Measurements from ENCODE around the gene PKNOX2. TPM values are rescaled to one million over a fixed set of nuclear protein-coding genes. Genes with fewer than 3 reads are reported as not detected.

PKNOX2 gene
- total and polyA plus RNA-seq, 2 of the 4 experiments (the other 2 are of a cell fraction), result 0.72 to 2.3 TPM

DNA sequence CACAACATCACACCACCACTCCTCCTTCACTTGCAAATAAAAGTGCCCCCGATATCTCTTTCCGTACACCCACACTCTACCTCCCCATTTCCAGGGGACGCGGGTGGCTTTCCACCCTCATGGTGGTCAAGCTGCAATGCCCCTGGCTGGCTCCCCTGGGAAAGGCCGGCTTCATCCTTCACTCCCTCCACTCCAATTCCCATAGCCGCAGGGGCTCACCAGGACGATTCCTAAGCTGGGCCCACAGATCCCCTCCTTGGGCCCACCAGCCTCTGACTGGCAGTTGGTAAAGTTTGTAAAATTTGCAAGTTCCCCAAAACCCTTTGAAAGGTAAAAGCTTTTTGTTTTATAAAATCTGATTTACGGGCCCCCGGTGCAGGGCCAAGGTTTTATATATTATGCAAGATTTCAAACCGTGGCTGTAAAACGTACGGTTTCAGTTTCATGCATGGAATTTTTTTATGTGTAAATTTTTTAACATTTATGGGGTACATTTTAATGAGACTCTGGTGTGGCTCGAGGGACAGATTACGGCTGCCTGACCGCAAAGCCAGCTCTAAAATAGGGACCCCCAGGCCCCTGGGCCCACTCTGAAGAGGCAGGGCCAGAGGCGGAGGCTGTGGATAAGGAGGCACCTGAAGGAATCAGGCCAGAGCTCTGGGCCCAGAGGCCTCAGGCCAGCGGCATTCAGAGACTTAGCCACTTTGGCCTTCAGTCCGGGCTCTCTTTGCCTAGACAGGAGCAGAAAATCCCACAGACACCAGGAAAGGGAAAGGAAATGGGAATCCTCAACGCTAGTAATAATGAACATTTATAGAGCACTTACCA, 225.0 kb downstream of the PKNOX2 start:
- peak overlapping the region; percentile 64 for H4K91ac ChIP-seq (ENCODE audit: insufficient read depth, low read depth, low read length)
- ATAC-seq (ENCODE audit: low read depth) (no peak), DNase-seq (no peak)
- no peak overlapping the region for H3K56ac ChIP-seq (ENCODE audit: extremely low read depth, insufficient read depth, low read length)
- TF ChIP-seq POLR2A (IDR thresholded peaks at IDR 0.05; ENCODE audit: low read depth, low read length) (no peak), ELK1 (IDR thresholded peaks at IDR 0.05; ENCODE audit: borderline replicate concordance, low read depth, low read length) (no peak), MAFK (IDR thresholded peaks at IDR 0.05; ENCODE audit: low read depth, low read length) (no peak), RCOR1 (IDR thresholded peaks at IDR 0.05; ENCODE audit: insufficient replicate concordance, low read length) (no peak), CHD1 (IDR thresholded peaks at IDR 0.05; ENCODE audit: low read depth, low read length) (no peak), BHLHE40 (IDR thresholded peaks at IDR 0.05; ENCODE audit: low read depth, low read length) (no peak), FOS (IDR thresholded peaks at IDR 0.05; ENCODE audit: low read depth, low read length) (no peak), RAD21 (IDR thresholded peaks at IDR 0.05; ENCODE audit: low read length) (no peak), SMC3 (IDR thresholded peaks at IDR 0.05; ENCODE audit: low read depth, low read length) (no peak), RFX5 (IDR thresholded peaks at IDR 0.05; ENCODE audit: low read depth, low read length) (no peak)
- peak overlapping the region; percentile 26; the same call in 1 of the 2 replicates for H3K18ac ChIP-seq (ENCODE audit: low read depth, low read length)
- no peak overlapping the region for H3K4me3 ChIP-seq (ENCODE audit: insufficient read depth, low read depth, low read length)
- H2BK15ac ChIP-seq (ENCODE audit: low read depth, low read length), result peak overlapping the region; percentile 67; the same call in 1 of the 3 replicates
- no peak overlapping the region for H3K4me2 ChIP-seq (ENCODE audit: low read depth, low read length)
- in situ Hi-C loops (cut with MboI; ENCODE audit: low sequenced_read_pairs), result no loop called here
- H2AFZ ChIP-seq (replicated peaks; ENCODE audit: low read length, poor library complexity), result no peak overlapping the region
- no TSS peak for BruUV-seq (replicated peaks)
- H3K9me3 ChIP-seq (ENCODE audit: control insufficient read depth, insufficient read depth, low read length), result no peaks in the 10 kb centered on the region
- peak overlapping the region; percentile 43; the same call in 1 of the 2 replicates for H3K14ac ChIP-seq (replicated peaks; ENCODE audit: low read depth, low read length)
- dilution Hi-C loops (cut with HindIII; ENCODE audit: low sequenced_read_pairs, unreplicated experiment), result no loop called here
- intact Hi-C loops (cut with micrococcal nuclease), result no loop called here
- WGBS, 2 experiments (ENCODE audit: extremely low coverage in 2 of 2, insufficient read length in 1 of 2), result 97% methylated on average over 5 of the region's 19 CpGs; no CpG with 5 or more reads in 1 of the 2 experiments
- H2BK5ac ChIP-seq (ENCODE audit: low read depth, low read length, poor library complexity, severe bottlenecking), result no peak overlapping the region
- H3K23ac ChIP-seq (ENCODE audit: low read depth, low read length), result no peak overlapping the region
- H4K8ac ChIP-seq (ENCODE audit: low read depth in 2 of 2, low read length in 2 of 2), result no peak overlapping the region
- ChIA-PET POLR2A (ENCODE audit: unreplicated experiment) (interaction anchor here (0.6 kb wide), 1 partner anchor 499 kb away, joined by 3 read pairs; no protein-coding TSS in a partner anchor), CTCF (interaction anchor here (1.5 kb wide), 1 partner anchor 25 kb away, joined by 6 read pairs; no protein-coding TSS in a partner anchor)
- no peak overlapping the region for H3K9ac ChIP-seq (ENCODE audit: low read depth, low read length)
- H2BK20ac ChIP-seq (ENCODE audit: low read depth, low read length), result peak overlapping the region; percentile 96
- no peaks in the 10 kb centered on the region for H3K27me3 ChIP-seq (ENCODE audit: control insufficient read depth, insufficient read depth, low read length)
- H3K79me1 ChIP-seq (ENCODE audit: low read depth in 1 of 2, low read length in 2 of 2), result no peaks in the 10 kb centered on the region
- no peaks in the 10 kb centered on the region for H3K36me3 ChIP-seq (ENCODE audit: control insufficient read depth, insufficient read depth, low read length)
- peak overlapping the region; percentile 97; the same call in 1 of the 2 replicates for H2AK5ac ChIP-seq (ENCODE audit: low read depth, low read length)
- no peak overlapping the region for H3K27ac ChIP-seq (ENCODE audit: insufficient read depth, low read length)
- peaks cover 13% of the 10 kb centered on the region for H3K4me1 ChIP-seq (ENCODE audit: control insufficient read depth, insufficient read depth, low read length)
- no peak overlapping the region; the same call in 1 of the 2 replicates for H4K5ac ChIP-seq (ENCODE audit: low read depth, low read length)
- H2BK120ac ChIP-seq (ENCODE audit: low read depth, low read length), result peak overlapping the region; percentile 97
- H4K20me1 ChIP-seq (ENCODE audit: insufficient read depth, low read length), result no peaks in the 10 kb centered on the region
- H3K9me1 ChIP-seq (ENCODE audit: insufficient read depth, low read length), result peaks cover 4% of the 10 kb centered on the region; the same call in 1 of the 2 replicates
- H3K4ac ChIP-seq (ENCODE audit: low read depth, low read length), result peak overlapping the region; percentile 95
- H2AK9ac ChIP-seq (replicated peaks; ENCODE audit: low read depth, low read length, poor library complexity), result no peak overlapping the region

All from IMR-90 (cell line).